PC-3 (cell line): ENCODE data around the gene CELF5. TPM values are rescaled to one million over a fixed set of nuclear protein-coding genes. Genes with fewer than 3 reads are reported as not detected.
"Not testable (repeated sequence)": the region's sequence is repeated elsewhere in the genome, so short reads cannot be mapped to it uniquely, and the experiment has no call there.

ENCODE experiments used
- ATAC-seq: fragments of 200-7000 bp; cut with Tn5 transposase; 2 replicates; pipeline ENCODE4 v1.9.1; 2020; ENCODE audit warnings: mild to moderate bottlenecking, moderate library complexity
- BruUV-seq: library from RNA; stranded (reverse); fragments of 400-500 nt; replicated peaks from 2 replicates; lab custom pipeline; 2021; lab: Mats Ljungman, UMichigan
- CTCF ChIA-PET: fragments of 300-600 bp; sonication (Branson Sonifier 250); formaldehyde crosslinking; loops from one replicate; lab custom pipeline; 2022; ENCODE audit warnings: antibody characterized with exemption; lab: Charles Lee
- POLR2A ChIA-PET: fragments of 300-600 bp; sonication (Branson Sonifier 250); formaldehyde crosslinking; loops from one replicate; lab custom pipeline; 2022; ENCODE audit warnings: antibody characterized with exemption; ENCODE audit not compliant: unreplicated experiment; lab: Charles Lee
- DNase-seq: peaks from one replicate; pipeline ENCODE4 v3.0.0-alpha.2; 2015
- H2AFZ ChIP-seq: fragments of 300-600 bp; sonication (generic); 2 replicates; pipeline ENCODE4 v1.6.0; 2016; ENCODE audit warnings: antibody characterized with exemption, low read length
- H3F3A ChIP-seq: fragments of 300-600 bp; sonication (generic); one replicate; pipeline ENCODE4 v1.6.0; 2017; ENCODE audit warnings: antibody characterized with exemption, low read length, control low read depth, mild to moderate bottlenecking; ENCODE audit not compliant: unreplicated experiment
- H3K27ac ChIP-seq: fragments of 300-600 bp; sonication (generic); 2 replicates; pipeline ENCODE4 v1.5.1; 2016; ENCODE audit warnings: mild to moderate bottlenecking, low read length
- H3K27me3 ChIP-seq: fragments of 300-600 bp; sonication (generic); 2 replicates; pipeline ENCODE4 v1.6.1; 2016; ENCODE audit warnings: low read length, mixed read lengths
- H3K36me3 ChIP-seq: fragments of 300-600 bp; sonication (generic); 2 replicates; pipeline ENCODE4 v1.6.1; 2016; ENCODE audit warnings: low read depth, mixed run types, low read length, mixed read lengths
- H3K4me1 ChIP-seq: fragments of 300-600 bp; sonication (generic); 2 replicates; pipeline ENCODE4 v1.5.1; 2016; ENCODE audit warnings: low read length; ENCODE audit not compliant: insufficient read depth
- H3K4me2 ChIP-seq: fragments of 300-600 bp; sonication (generic); 2 replicates; pipeline ENCODE4 v1.6.0; 2016; ENCODE audit warnings: low read length
- H3K4me3 ChIP-seq: fragments of 300-600 bp; sonication (generic); 2 replicates; pipeline ENCODE4 v1.5.1; 2016; ENCODE audit warnings: mild to moderate bottlenecking, low read length, mixed read lengths
- H3K79me2 ChIP-seq: fragments of 300-600 bp; sonication (generic); 2 replicates; pipeline ENCODE4 v1.6.1; 2017; ENCODE audit warnings: low read length, mixed read lengths
- H3K9ac ChIP-seq: fragments of 300-600 bp; sonication (generic); 2 replicates; pipeline ENCODE4 v1.6.0; 2016; ENCODE audit warnings: mild to moderate bottlenecking, low read length
- H3K9me2 ChIP-seq: fragments of 300-600 bp; sonication (generic); replicated peaks from 2 replicates; pipeline ENCODE4 v1.6.1; 2016; ENCODE audit warnings: mixed run types, low read length, mixed read lengths
- H3K9me3 ChIP-seq: fragments of 300-600 bp; sonication (generic); 2 replicates; pipeline ENCODE4 v1.6.1; 2016; ENCODE audit warnings: low read length, mixed read lengths
- H4K20me1 ChIP-seq: fragments of 300-600 bp; sonication (generic); 2 replicates; pipeline ENCODE4 v1.6.1; 2016; ENCODE audit warnings: low read length, mixed read lengths
- CTCF ChIP-seq: fragments of 300-600 bp; sonication (generic); conservative IDR thresholded peaks from 2 replicates; pipeline ENCODE4 v1.5.1; 2017; ENCODE audit warnings: antibody characterized with exemption, low read depth, mild to moderate bottlenecking, low read length
- EZH2 ChIP-seq: fragments of 300-600 bp; sonication (generic); IDR thresholded peaks from one replicate; pipeline ENCODE4 v1.6.1; 2017; ENCODE audit warnings: antibody characterized with exemption, mild to moderate bottlenecking, low read length; ENCODE audit not compliant: unreplicated experiment
- EZH2phosphoT487 ChIP-seq: fragments of 300-600 bp; sonication (generic); IDR thresholded peaks from 2 replicates; pipeline ENCODE4 v1.6.1; 2018; ENCODE audit warnings: mild to moderate bottlenecking, antibody characterized with exemption, low read length, borderline replicate concordance
- intact Hi-C: fragments of 100-400 bp; cut with micrococcal nuclease; formaldehyde crosslinking; loops from 2 replicates; pipeline ENCODE4 v1.9.0; 2023
- total RNA-seq: library from RNA; depleted of rRNA; stranded (reverse); fragments of >200 nt; gene quantifications from 2 replicates; pipeline ENCODE4 v1.2.3, GENCODE V29; 2014

Gene CELF5
- total RNA-seq, 1 experiment from 2014 or later, result 0.44 TPM

- TF ChIP-seq EZH2 (no peak), EZH2phosphoT487 (no peak), CTCF (no peak)
- intact Hi-C loops, result no loop called here
- no peaks in the 10 kb centered on the region for H3F3A ChIP-seq
- H3K4me1 ChIP-seq, result peaks cover 10% of the 10 kb centered on the region
- no peaks in the 10 kb centered on the region for H3K9me2 ChIP-seq
- BruUV-seq, result no TSS peak
- DNase-seq, result no peak
- POLR2A ChIA-PET, result no interaction called here
- H3K27me3 ChIP-seq, result no peaks in the 10 kb centered on the region
- no peak overlapping the region for H3K4me2 ChIP-seq
- H4K20me1 ChIP-seq, result peaks cover 16% of the 10 kb centered on the region
- H3K36me3 ChIP-seq, result peaks cover 2% of the 10 kb centered on the region; the same call in 1 of the 2 replicates
- no peak overlapping the region for H3K27ac ChIP-seq
- no peak overlapping the region for H3K9ac ChIP-seq
- H2AFZ ChIP-seq, result no peak overlapping the region
- CTCF ChIA-PET, result no interaction called here
- no peak overlapping the region for H3K4me3 ChIP-seq
- no peaks in the 10 kb centered on the region for H3K9me3 ChIP-seq
- peaks cover 77% of the 10 kb centered on the region for H3K79me2 ChIP-seq
- no peak for ATAC-seq
These were observed 34.0 kb upstream of the CELF5 start for GRCh38 chr19:3190470-3190770.

DNA sequence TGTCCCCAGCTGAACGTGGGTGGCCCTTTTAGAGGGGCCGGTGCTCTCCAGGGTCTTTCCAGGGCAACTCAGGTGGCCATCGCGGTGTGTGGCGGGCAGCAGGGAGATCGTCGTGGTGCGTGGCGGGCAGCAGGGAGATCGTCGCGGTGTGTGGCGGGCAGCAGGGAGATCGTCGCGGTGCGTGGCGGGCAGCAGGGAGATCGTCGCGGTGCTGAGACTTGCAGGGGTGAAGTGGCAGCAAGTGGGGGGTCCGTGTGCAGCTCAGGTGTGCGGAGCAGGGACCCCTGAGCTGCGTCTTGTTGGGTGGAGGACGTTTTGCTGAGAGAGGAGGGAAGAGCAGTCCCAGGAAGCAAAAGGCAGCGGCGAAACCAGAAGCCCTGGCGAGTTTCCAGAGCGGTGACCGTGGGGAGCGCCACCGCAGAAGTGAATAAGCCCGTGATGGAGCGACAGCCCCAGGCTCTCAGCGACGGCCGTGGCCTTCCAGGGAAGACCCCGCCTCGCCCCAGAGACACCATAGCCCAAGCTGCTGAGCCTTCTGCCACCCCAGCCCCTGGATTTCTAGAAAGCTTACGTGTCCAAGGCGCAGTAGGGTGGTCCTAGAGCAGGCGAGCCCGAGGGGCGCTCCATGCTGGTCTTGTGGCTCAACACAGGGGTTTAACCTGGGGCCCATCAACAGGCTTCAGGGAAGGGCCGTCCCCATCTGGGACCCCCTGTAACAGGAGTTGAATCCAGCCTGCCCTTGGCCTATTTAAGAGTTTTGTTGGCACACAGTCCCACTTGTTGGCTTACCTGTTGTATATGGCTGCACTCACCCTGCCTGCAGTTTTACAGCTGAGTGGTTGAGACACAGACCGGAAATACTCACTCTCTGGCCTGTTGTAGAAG, 33.3 kb upstream of the CELF5 start:
- H3K79me2 ChIP-seq, result peaks cover 73% of the 10 kb centered on the region
- DNase-seq (no peak), ATAC-seq (no peak)
- no peak overlapping the region for H3K4me2 ChIP-seq
- peaks cover 2% of the 10 kb centered on the region; the same call in 1 of the 2 replicates for H3K36me3 ChIP-seq
- no peaks in the 10 kb centered on the region for H3K27me3 ChIP-seq
- H2AFZ ChIP-seq, result no peak overlapping the region
- no peaks in the 10 kb centered on the region for H3K9me3 ChIP-seq
- H3K9me2 ChIP-seq, result no peaks in the 10 kb centered on the region
- peaks cover 10% of the 10 kb centered on the region for H3K4me1 ChIP-seq
- H3K27ac ChIP-seq, result no peak overlapping the region
- no peak overlapping the region for H3K4me3 ChIP-seq
- BruUV-seq, result no TSS peak
- H4K20me1 ChIP-seq, result peaks cover 16% of the 10 kb centered on the region
- intact Hi-C loops, result no loop called here
- H3F3A ChIP-seq, result no peaks in the 10 kb centered on the region
- ChIA-PET CTCF (interaction anchor here (0.5 kb wide), 1 partner anchor 33 kb away, joined by 3 read pairs; the partner anchor contains the start of gene CELF5), POLR2A (no interaction called here)
- no peak overlapping the region for H3K9ac ChIP-seq
- TF ChIP-seq CTCF (no peak), EZH2phosphoT487 (no peak), EZH2 (no peak)

- H3K27me3 ChIP-seq, intact Hi-C loops, DNase-seq, CTCF ChIA-PET, BruUV-seq, H3K27ac ChIP-seq, H3K9ac ChIP-seq, H3K4me3 ChIP-seq, H2AFZ ChIP-seq, POLR2A ChIA-PET, ATAC-seq, H3K9me3 ChIP-seq, H3K36me3 ChIP-seq, H3F3A ChIP-seq, H3K4me2 ChIP-seq, H3K9me2 ChIP-seq: not testable (repeated sequence)
- H3K4me1 ChIP-seq, result peaks cover 10% of the 10 kb centered on the region
- peaks cover 16% of the 10 kb centered on the region for H4K20me1 ChIP-seq
- H3K79me2 ChIP-seq, result peaks cover 67% of the 10 kb centered on the region
These were observed 32.7 kb upstream of the CELF5 start for GRCh38 chr19:3191806-3192104.
